Ovary (tissue), 3 donors: Measurements from ENCODE around the gene FAM131C.

Experiments used
- CTCF ChIP-seq, 3 donors: fragments of 450-650 bp in 2 of 3; fragments of 200-600 bp in 1 of 3; IDR thresholded peaks; one replicate each; pipeline versions ENCODE4 v1.5.1 to v1.8.0; 2016 to 2022; ENCODE audit warnings: antibody characterized with exemption in 3 of 3, mild to moderate bottlenecking in 1 of 3
- EP300 ChIP-seq: sonication (generic); formaldehyde crosslinking; IDR thresholded peaks from one replicate; pipeline ENCODE4 v1.6.1; 2017; ENCODE audit warnings: antibody characterized with exemption
- donor health status: DM: no; HTN: no; CAD: no.

- TF ChIP-seq CTCF (IDR thresholded peaks at IDR 0.05): no peak
- TF ChIP-seq EP300: no peak
Observed at GRCh38 chr1:16031551-16031950, 41.9 kb downstream of the FAM131C start.
